HG03354 (cell line): ENCODE measurements around the gene GPN2.
"Not testable (repeated sequence)": the region's sequence is repeated elsewhere in the genome, so short reads cannot be mapped to it uniquely, and the experiment has no call there.

Experiments
- ATAC-seq: cut with Tn5 transposase; IDR thresholded peaks from one replicate; pipeline ENCODE4 v1.9.1; 2021; ENCODE audit warnings: mild to moderate bottlenecking; ENCODE audit not compliant: unreplicated experiment, poor library complexity, severe bottlenecking

The GPN2 gene

GRCh38 chr1:26861889-26862378, 28.1 kb downstream of the GPN2 start:
- no peak for ATAC-seq

- ATAC-seq, result no peak
These were observed 28.8 kb downstream of the GPN2 start for GRCh38 chr1:26861286-26861701.

GRCh38 chr1:26858891-26859640, 31.0 kb downstream of the GPN2 start:
- ATAC-seq, result no peak

- no peak for ATAC-seq
These were observed 31.9 kb downstream of the GPN2 start for GRCh38 chr1:26858160-26858559.

GRCh38 chr1:26857473-26858060, 32.5 kb downstream of the GPN2 start:
- no peak for ATAC-seq

- no peak for ATAC-seq
These were observed 33.2 kb downstream of the GPN2 start for GRCh38 chr1:26856604-26857469.

GRCh38 chr1:26856181-26856580, 33.9 kb downstream of the GPN2 start:
- no peak for ATAC-seq

GRCh38 chr1:26855636-26856035, 34.4 kb downstream of the GPN2 start:
- ATAC-seq, result no peak

GRCh38 chr1:26854906-26855305, 35.2 kb downstream of the GPN2 start:
- ATAC-seq, result no peak

- no peak for ATAC-seq
These were observed 36.5 kb downstream of the GPN2 start for GRCh38 chr1:26853600-26853999.

- ATAC-seq, result no peak
These were observed 36.9 kb downstream of the GPN2 start for GRCh38 chr1:26853156-26853555.

GRCh38 chr1:26852701-26853100, 37.4 kb downstream of the GPN2 start:
- no peak for ATAC-seq

- no peak for ATAC-seq
These were observed 38.9 kb downstream of the GPN2 start for GRCh38 chr1:26851106-26851684.

- ATAC-seq, result no peak
These were observed 40.9 kb downstream of the GPN2 start for GRCh38 chr1:26848941-26849774.

- no peak for ATAC-seq
These were observed 41.6 kb downstream of the GPN2 start for GRCh38 chr1:26848499-26848898.

- ATAC-seq, result not testable (repeated sequence)
These were observed 42.3 kb downstream of the GPN2 start for GRCh38 chr1:26847826-26848225.

GRCh38 chr1:26844424-26845196, 45.5 kb downstream of the GPN2 start:
- ATAC-seq, result no peak

GRCh38 chr1:26839779-26840178, 50.3 kb downstream of the GPN2 start:
- ATAC-seq, result no peak

- peak; percentile 19 for ATAC-seq
These were observed 50.8 kb downstream of the GPN2 start for GRCh38 chr1:26839339-26839722.
